NAMALWA (cell line): Measurements from ENCODE around the gene FAM156A.
"Not testable (repeated sequence)": the region's sequence is repeated elsewhere in the genome, so short reads cannot be mapped to it uniquely, and the experiment has no call there.

Source experiments
- DNase-seq: peaks from one replicate; pipeline ENCODE4 v3.0.0-alpha.2; 2015; ENCODE audit warnings: low spot score

The FAM156A gene

DNA sequence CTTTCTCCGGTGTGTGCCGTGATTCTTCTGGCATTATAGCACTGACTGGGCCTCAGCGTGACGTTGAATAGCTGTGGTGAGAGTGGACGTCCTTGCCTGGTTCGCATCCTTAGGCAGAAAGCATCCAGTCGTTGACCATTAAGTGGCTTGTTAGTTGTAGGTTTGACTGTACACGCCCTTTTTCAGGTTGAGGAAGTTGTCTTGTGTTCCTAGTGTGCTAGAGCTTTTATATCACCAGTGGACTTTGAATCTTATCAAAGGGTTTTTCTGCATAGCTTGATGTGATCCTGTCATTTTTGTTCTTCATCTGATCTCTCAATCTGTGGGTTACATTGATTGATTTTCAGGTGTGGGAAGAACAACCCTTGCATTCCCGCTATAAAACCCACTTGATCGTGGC, 52.8 kb downstream of the FAM156A start:
- DNase-seq = not testable (repeated sequence)
